Effector CD4-positive, alpha-beta T cell (primary cell): ENCODE results near the gene DPP9.

ENCODE experiments used
- DNase-seq: peaks from one replicate; pipeline ENCODE4 v3.0.0-alpha.2; 2020

The DPP9 gene

DNA sequence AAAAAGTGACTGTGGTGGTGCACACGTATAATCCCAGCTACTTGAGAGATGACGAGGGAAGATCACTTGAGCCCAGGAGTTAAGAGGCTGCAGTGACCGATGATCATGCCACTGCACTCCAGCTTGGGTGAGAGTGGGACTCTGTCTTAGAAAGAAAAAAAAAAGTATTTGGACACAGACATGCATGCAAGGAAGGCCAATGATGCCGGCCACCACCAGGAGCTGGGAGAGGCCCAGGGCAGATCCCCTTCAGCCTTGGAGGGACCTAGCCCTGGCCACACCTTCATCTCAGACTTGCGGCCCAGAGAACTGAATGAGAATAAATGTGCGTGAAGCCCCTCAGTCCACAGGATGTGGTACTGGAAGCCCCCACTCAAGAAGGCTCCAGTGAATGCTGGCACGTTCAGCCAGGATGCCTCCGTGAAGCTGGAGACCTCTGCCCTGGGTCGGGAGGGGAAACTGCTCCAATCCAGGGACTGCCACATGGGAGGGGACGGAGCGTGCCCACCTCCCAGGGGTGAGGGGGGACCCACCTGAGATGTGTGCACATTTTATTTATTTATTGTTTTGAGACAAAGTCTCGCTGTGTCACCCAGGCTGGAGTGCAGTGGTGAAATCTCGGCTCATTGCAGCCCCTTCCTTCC lies 69.7 kb downstream of the DPP9 start:
- no peak for DNase-seq

DNA sequence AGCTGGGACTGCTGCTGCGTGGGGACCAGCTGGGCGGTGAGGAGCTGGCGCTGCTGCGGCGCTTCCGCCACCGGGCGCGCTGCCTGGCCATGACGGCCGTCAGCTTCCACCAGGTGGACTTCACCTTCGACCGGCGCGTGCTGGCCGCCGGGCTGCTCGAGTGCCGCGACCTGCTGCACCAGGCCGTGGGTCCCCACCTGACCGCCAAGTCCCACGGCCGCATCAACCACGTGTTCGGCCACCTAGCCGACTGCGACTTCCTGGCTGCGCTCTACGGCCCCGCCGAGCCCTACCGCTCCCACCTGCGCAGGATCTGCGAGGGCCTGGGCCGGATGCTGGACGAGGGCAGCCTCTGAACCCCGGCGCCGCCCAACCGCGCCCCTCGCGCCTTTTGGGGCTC lies 71.6 kb downstream of the DPP9 start:
- DNase-seq: no peak

DNA sequence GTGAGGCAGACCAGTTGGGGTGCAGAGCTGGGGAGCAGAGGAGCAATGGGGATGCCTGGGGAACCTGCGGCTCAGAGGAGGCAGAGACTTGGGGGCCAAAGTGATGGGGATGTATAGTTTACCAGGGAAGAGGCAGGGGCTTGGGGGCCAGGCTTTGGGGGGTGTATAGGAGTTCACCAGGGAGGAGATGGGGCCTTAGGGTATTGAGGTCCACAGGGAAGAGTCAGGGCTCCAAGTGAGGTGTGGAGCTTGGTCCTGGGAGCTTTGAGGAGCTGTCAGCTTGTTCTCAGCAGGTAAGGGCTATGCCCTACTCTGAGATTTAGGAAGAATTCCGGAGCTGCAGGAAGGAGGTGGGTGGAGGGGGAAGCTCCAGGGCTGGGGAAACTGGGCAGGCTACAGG lies 73.5 kb downstream of the DPP9 start:
- DNase-seq: no peak

DNA sequence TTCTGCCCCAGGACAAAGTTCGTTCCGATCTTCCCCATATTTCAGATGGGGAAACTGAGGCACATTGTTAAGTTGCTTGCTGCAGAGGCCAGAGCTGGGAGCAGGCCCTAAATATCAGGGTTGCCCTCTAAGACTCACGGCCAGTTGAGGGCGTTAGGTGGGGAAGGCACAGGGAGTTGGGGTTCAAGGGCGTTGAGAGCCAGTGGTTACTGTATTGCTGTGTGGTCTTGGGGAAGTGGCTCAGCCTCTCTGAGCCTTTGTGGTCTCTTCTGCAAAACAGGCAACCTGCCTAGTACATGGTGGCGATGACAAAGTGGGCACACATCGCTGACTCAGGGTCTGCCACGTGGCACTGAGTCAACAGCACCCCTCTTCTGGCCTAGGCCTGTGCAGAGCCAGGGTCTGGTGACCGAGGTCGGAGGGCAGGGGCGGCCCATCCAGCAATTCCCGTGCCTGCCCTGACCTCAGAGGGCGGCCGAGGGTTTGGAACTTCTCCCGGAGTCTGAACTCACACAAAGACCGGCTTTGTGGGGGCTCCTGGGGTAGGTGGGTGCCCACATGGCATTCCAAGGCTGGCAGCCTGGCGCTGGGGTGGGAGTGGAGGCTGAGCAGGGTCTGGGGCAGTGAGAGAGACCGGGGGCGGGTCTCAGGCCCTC lies 74.1 kb downstream of the DPP9 start:
- no peak for DNase-seq

DNA sequence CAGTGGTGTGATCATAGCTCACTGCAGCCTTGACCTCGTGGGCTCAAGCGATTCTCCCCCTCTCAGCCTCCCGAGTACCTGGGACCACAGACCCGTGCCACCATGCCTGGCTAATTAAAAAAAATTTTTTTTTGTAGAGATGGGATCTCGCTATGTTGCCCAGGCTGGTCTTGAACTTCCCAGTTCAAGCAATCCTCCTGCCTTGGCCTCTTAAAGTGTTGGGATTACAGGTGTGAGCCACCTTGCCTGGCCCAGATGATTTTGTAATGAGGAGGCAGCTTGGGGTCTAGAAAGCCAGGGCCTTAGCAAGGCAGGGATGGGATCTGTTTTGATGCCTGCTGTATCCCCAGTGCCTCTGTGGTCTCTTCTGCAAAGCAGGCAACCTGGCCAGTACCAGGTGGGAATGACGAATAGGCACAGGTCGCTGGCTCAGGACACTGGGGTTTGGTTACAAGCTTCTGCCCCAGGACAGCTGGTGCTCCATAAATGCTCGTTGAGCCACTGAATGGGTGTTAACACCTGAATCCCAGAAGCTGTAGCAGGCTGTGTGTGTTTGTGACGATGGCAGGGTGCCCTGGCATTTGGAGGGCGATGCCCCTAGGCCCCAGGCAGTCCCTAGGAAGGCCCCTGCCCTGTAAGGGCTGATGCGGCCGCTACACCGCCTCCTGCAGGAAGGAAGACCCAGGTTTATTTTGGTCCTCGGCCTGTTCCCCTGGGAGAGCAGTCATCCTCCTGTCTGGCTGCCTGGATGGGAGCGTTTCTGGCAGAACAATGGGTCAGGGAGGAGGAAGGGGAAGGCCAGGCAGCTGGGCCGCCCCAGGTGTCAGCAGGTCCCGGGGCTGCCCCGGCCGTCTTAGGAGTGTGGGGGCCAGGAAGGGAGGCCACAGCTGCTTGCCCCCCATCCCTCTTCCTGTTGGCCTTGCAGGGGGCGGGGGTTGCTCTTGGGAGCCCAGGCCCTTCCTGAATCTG lies 75.7 kb downstream of the DPP9 start:
- DNase-seq: no peak

DNA sequence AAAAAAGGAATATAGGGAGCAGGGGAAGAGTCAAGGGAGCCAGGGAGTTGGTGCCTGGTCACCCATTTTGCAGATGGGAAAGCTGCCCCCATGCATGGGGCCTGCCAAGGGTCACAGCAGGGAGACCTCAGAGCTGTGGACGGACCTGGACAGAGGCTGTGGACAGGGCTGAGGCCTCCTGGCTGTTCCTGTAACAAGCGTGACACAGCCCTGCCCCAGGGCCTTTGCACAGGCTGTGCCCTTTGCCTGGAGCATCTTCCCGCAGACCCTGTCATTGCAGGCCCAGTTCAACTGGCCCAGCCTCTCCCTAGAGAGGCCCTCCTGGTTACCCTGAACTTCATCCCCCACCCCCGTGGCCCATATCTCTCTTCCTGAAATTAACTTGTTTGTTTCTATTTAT lies 77.9 kb downstream of the DPP9 start:
- DNase-seq: no peak

DNA sequence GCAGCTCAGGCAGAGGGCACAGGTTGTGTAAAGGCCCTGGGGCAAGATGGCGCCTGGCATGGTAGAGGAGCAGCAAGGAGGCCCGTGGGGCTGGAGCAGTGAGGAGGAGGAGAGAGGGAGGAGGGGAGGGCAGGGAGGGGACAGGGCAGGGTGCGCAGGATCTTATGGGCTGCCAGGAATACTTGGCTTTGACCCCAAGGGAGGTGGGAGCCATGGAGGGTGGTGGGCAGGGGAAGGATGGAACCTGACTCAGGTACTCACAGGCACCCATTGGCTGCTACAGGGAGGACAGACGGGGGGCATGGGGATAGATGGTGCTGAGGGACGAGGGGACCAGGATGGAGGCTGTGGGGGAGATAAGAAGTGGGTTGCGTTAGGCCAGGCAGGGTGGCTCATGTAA lies 81.0 kb downstream of the DPP9 start:
- DNase-seq: no peak

DNA sequence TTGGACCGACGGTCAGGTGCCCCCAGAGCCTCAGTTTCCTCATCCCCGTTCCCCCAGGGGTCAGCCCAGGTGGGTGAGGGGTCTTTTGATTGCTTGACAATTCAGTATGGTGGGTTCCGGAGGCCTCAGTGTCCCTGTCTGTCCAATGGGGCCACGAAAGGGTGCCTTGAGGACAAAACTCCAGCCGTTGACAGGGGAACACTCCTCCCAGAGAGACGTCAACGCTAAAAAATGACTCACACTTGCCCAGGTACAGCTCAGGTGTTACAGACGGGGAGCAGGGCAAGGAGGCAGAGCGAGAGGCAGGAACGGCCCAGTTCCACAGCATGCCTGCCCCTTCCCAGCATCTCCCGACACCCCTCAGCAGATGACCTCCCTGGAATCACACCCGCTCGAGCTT lies 82.5 kb downstream of the DPP9 start:
- DNase-seq: no peak

DNA sequence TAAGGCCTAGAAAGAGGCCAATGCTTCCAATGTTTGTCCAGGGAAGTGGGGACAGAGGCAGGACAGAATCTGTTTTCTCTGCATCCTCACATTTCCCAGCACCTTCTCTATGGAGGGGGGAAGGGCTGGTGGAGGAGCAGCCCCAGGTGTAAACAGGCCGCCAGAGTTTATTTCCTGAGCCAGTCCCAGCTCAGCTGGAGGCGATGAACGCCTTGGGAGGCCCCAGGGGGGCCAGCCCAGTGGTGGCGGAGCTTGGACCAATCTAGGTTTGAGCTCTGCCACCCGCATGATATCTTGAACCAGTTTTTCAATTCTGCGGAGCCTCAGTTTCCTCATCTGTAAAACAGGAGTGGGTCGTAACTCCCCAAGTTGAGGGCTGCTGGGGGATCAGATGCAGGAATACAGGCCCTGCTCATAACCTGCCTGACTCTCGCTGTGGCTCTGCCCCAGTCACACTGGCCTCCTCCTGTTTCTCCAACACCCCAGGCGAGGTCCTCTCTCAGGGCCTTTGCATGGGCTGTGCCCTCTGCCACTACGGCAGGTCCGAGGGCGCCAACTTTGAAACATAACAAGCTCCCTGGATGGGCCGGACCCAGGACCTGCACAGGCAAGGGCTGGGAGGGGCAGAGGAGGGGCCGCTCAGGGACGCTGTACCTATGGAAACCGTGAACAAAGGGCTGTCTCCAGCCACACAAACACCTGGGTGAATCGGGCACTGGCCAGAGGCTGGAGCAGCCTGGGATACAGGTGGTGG lies 83.2 kb downstream of the DPP9 start:
- no peak for DNase-seq

DNA sequence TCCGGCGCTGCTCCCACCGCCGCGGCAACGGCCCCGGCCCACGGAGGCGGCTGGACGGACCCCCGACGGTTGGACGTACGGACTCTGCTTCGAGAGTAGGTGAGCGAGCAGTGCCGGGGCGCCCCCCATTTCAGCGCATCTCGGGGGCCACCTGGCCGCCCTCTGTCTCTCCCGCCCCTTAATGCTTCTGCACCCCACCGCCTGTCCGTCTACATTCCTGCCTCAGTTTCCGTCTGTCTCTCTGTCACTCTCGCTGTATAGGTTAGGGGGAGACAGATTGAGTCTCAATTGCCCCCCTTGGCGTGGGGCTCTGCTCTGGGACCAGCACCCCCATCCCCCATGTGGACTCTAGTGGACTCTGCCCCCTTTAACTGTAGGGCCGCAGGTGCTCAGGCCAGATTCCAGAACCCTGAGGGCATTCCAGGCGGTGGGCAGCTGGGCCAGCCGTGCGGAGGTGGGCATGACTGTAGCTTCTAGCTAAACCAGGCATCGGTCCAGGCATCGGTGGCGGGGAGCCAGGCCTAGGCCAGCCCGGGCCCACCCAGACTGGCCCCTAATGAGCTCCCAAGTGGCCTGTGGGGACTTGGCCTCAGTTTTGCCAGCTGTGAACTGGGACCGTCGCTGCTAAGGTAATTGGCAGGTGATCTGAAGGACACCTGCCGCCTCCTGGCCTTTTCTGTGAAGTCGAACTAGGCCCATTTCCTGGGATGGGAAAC lies 84.0 kb downstream of the DPP9 start:
- no peak for DNase-seq

DNA sequence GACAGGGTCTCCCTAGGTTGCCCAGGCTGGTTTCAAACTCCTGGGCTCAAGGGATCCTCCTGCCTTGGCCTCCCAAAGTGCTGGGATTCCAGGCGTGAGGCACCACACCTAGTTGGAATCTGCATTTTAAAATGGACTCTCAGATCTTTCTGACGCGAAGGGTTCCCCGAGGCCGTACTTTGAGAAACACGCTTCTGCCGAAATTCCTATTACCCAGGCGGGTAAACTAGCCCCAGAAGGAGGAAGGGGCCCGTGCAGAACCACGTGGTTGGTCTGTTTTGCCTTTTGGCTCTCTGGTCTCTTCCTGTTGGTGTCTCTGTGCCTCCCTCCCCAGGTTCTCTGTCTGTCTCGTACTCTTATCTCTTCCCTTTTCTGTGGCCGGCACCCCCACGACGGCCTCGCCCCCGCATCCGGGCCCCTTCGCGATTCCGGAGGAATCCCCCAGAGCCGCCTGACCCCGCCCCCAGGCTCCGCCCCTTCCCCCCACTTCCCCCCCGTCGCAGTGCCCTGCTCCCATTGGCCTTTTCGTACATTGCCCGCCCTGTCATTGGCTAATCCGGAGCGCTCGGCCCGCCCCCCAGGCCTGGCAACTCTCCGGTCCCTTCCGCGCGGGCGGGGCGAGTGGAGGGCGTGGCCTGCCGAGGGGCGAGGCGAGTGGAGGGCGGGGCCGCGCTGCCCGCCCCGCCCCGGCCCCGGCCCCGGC lies 84.7 kb downstream of the DPP9 start, which contains the start of gene TNFAIP8L1:
Gene TNFAIP8L1 (plus strand): TSS at position 689 of the 703 bp plus-strand sequence. CDS start 12,354 bp downstream, outside the sequence.
- peak; percentile 100 for DNase-seq

DNA sequence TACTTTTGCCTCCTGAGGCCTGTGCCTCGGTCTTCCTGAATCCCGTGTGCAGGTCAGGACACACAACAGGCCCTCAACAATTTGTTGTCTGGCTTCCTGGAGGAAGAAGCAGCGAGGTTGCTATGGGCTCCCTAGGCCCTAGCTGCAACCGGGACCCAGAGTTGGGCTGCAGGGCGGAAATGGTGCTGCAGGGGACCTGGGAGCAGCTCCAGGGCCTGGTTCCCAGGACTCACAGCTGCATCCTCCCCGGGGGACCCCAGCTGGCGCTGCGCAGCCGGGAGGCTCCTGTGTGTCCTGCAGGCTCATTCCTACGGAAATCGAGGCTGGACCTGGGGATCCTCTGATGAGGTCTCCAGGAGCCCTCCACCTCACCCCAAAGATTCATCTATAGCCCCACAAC lies 85.3 kb downstream of the DPP9 start:
- no peak for DNase-seq

DNA sequence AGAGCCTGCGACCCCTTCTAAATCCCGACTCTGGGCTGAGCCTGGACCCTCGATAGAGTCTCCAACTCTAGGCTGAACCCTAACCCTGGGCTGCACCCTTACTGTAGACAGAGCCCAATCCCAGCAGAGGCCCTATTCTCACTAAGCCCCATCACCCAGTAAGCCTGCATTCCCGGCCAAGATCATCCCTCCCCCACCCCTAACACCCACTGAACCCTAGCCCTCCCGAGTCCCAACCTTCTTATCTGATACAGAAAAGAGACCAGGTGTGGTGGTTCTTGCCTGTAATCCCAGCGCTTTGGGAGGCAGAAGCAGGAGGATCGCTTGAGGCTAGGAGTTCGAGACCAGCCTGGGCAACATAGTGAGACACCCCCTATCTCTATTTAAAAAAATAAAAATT lies 86.9 kb downstream of the DPP9 start:
- DNase-seq: no peak

DNA sequence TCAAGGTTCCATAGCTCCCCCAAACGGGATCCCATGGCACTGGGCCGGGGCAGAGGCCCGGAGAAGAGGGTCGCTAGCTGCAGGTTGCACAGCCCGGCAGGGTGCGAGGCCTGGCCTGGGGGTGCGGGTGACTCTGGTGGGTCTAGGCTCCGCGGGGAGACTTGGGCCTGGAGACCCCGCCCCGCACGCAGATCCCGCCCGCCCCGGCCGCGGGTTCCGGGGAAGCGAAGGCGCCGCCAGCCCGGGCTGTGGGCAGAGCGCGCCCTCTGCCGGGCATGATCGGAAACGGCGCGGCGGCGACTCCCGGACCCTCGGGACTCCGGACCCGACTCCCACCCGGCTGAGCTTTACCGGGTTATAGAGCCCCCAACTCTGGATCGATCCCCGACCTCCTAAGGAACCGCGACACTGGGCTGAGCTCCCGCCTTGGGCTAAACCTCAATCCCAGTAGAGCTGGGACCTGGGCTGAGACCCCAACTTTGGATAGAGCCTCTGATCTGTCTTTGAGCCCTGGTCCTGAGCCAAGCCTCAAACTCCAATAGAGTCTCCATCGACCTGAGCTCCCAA lies 87.4 kb downstream of the DPP9 start:
- DNase-seq: peak; percentile 67

DNA sequence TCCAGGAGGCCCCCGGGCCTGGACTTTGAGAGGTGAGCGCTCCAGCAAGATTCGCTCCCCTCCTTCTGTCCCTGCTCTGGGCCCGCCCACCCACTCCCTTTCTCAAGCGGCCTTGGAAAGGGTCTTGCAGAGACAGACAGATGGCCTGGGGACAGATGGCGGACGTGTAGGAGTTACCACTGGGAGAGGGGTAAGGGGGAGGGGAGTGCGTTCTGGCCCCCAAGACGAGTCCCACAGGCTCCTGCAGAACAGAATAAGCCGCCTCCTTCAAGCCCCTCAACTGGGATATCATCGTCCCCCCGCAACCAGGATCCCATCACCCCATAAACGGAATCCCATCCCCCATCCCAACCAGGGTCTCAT lies 87.9 kb downstream of the DPP9 start:
- DNase-seq: no peak

DNA sequence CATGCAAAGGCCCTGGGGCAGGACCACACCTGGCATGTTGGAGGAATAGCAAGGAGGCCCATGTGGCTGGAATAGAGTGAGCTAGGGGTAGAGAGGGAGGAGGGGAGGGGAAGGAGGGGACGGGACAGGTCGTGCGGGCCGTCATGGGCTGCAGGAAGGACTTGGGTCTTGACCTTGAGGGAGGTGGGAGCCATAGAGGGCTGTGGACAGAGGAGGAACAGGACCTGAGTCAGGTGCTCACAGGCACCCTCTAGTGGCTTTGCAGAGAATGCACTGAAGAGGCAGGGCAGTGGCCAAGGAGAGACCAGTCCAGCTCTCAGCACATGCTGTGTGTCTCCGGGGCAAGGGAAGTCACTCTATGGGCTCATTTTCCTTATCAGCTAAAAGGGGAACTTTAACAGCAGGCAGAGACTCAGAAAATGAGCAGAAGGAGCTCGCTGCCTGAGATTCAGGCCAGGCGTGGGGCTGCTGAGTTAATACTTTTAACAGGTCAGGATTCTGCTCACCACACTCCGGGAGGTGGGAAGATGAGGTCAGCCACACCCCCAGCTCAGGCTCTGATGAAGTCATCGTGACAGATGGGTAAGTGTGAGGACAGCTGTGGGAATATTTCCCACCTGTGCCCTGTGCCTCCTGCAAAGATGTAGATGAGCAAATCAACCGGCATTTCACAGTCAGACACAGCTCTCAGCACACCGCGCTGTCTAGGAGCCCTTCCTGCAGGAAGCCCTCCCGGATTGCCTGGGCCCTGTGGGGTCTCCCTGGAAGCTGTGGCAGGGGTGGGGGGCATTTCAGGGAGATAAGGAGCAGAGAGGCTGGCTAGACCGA lies 90.3 kb downstream of the DPP9 start:
- no peak for DNase-seq
